Activated CD8-positive, alpha-beta memory T cell treated with anti-CD3 and anti-CD28 coated beads, Interleukin-2, amount 50 U/mL, for 1 hour (primary cell): ENCODE measurements around the gene CDK15.

Experiments used
- DNase-seq: peaks from one replicate; pipeline ENCODE4 v3.0.0-alpha.2; 2020; ENCODE audit errors: extremely low read depth

The CDK15 gene

GRCh38 chr2:201908901-201909300 is 102.6 kb downstream of the CDK15 start:
- no peak for DNase-seq

GRCh38 chr2:201909348-201909747 is 103.0 kb downstream of the CDK15 start:
- DNase-seq: no peak

- no peak for DNase-seq
These were observed 103.6 kb downstream of the CDK15 start for GRCh38 chr2:201909961-201910361.

- no peak for DNase-seq
These were observed 105.0 kb downstream of the CDK15 start for GRCh38 chr2:201911372-201911771.

GRCh38 chr2:201913201-201913600 is 106.9 kb downstream of the CDK15 start:
- DNase-seq: no peak

GRCh38 chr2:201915446-201915845 is 109.1 kb downstream of the CDK15 start:
- no peak for DNase-seq

- DNase-seq: no peak
These were observed 110.2 kb downstream of the CDK15 start for GRCh38 chr2:201916565-201916964.

- DNase-seq: no peak
These were observed 112.4 kb downstream of the CDK15 start for GRCh38 chr2:201918616-201919307.

GRCh38 chr2:201919308-201919634 is 112.9 kb downstream of the CDK15 start:
- no peak for DNase-seq

GRCh38 chr2:201923436-201924328 is 117.3 kb downstream of the CDK15 start:
- DNase-seq: no peak

GRCh38 chr2:201924453-201924852 is 118.1 kb downstream of the CDK15 start:
- DNase-seq: no peak

- no peak for DNase-seq
These were observed 118.7 kb downstream of the CDK15 start for GRCh38 chr2:201925056-201925455.

GRCh38 chr2:201926067-201926466 is 119.7 kb downstream of the CDK15 start:
- DNase-seq: no peak

GRCh38 chr2:201928363-201928762 is 122.0 kb downstream of the CDK15 start:
- no peak for DNase-seq

GRCh38 chr2:201929281-201930026 is 123.1 kb downstream of the CDK15 start:
- no peak for DNase-seq

- no peak for DNase-seq
These were observed 123.7 kb downstream of the CDK15 start for GRCh38 chr2:201930043-201930442.

- no peak for DNase-seq
These were observed 124.5 kb downstream of the CDK15 start for GRCh38 chr2:201930831-201931230.

- no peak for DNase-seq
These were observed 125.1 kb downstream of the CDK15 start for GRCh38 chr2:201931475-201931874.

GRCh38 chr2:201931951-201932350 is 125.6 kb downstream of the CDK15 start:
- no peak for DNase-seq

- no peak for DNase-seq
These were observed 126.2 kb downstream of the CDK15 start for GRCh38 chr2:201932511-201932910.

GRCh38 chr2:201933792-201934237 is 127.5 kb downstream of the CDK15 start:
- DNase-seq: no peak

- DNase-seq: no peak
These were observed 130.5 kb downstream of the CDK15 start for GRCh38 chr2:201936817-201937216.
